NB4 (cell line): ENCODE results near the gene PYY.

Experiments
- POLR2A ChIP-seq: IDR thresholded peaks from 2 replicates; pipeline ENCODE4 v1.6.1; 2011; ENCODE audit warnings: mild to moderate bottlenecking; ENCODE audit not compliant: insufficient read length; ENCODE audit errors: extremely low read depth
- TF ChIP-seq, protein P1 (sequence below): IDR thresholded peaks from one replicate; pipeline ENCODE4 v1.5.1; 2012; ENCODE audit warnings: low read depth, low read length
- TF ChIP-seq, protein P2 (sequence below): IDR thresholded peaks from 2 replicates; pipeline ENCODE4 v1.6.1; 2011; ENCODE audit warnings: low read depth, low read length

DNA sequence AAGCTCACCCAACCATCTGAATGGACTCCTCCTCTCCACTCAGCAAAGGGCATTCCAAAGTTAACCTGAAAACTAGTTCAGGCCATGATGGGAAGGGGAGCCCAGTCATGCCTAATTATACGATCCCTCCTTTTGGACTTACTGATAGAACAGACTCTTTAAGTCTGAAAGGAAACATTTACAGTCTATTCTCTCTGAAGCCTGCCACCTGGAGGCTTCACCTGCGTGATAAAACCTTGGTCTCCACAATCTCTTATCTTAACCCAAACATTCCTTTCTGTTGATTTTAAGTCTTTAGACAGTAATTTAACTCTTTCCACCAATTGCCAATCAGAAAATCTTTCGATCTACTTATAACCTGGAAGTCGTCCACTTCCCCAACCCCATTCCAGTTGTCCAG lies 37.4 kb downstream of the PYY start:
- TF ChIP-seq, protein P1, sequence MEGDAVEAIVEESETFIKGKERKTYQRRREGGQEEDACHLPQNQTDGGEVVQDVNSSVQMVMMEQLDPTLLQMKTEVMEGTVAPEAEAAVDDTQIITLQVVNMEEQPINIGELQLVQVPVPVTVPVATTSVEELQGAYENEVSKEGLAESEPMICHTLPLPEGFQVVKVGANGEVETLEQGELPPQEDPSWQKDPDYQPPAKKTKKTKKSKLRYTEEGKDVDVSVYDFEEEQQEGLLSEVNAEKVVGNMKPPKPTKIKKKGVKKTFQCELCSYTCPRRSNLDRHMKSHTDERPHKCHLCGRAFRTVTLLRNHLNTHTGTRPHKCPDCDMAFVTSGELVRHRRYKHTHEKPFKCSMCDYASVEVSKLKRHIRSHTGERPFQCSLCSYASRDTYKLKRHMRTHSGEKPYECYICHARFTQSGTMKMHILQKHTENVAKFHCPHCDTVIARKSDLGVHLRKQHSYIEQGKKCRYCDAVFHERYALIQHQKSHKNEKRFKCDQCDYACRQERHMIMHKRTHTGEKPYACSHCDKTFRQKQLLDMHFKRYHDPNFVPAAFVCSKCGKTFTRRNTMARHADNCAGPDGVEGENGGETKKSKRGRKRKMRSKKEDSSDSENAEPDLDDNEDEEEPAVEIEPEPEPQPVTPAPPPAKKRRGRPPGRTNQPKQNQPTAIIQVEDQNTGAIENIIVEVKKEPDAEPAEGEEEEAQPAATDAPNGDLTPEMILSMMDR, result no peak
- no peak for TF ChIP-seq POLR2A
- TF ChIP-seq, protein P2, sequence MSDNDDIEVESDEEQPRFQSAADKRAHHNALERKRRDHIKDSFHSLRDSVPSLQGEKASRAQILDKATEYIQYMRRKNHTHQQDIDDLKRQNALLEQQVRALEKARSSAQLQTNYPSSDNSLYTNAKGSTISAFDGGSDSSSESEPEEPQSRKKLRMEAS, result no peak
